ENCODE data around the gene GDPD2.

Gene GDPD2

GRCh38 chrX:70455366-70456202 is 32.5 kb downstream of the GDPD2 start:
- no peaks in the 10 kb centered on the region for H3K9me3 ChIP-seq (replicated peaks; ENCODE audit: low read length)
- no peak overlapping the region for H3K4me3 ChIP-seq (ENCODE audit: low read length)
- H3K4me2 ChIP-seq (ENCODE audit: low read length) = peak overlapping the region; percentile 75
- no peak overlapping the region for H3K9ac ChIP-seq (ENCODE audit: low read depth, low read length)
- no peaks in the 10 kb centered on the region for H3K27me3 ChIP-seq (ENCODE audit: control insufficient read depth, insufficient read depth, low read length)
- H3K4me1 ChIP-seq (ENCODE audit: control insufficient read depth, insufficient read depth, low read length) = peaks cover 4% of the 10 kb centered on the region
- no peaks in the 10 kb centered on the region for H3K36me3 ChIP-seq (ENCODE audit: insufficient read depth, low read length)

- Histone ChIP-seq H3K36me3 (ENCODE audit: insufficient read depth, low read length) (no peaks in the 10 kb centered on the region), H3K4me2 (ENCODE audit: low read length) (no peak overlapping the region), H3K4me1 (ENCODE audit: control insufficient read depth, insufficient read depth, low read length) (peaks cover 4% of the 10 kb centered on the region), H3K9ac (ENCODE audit: low read depth, low read length) (no peak overlapping the region), H3K9me3 (replicated peaks; ENCODE audit: low read length) (no peaks in the 10 kb centered on the region), H3K27me3 (ENCODE audit: control insufficient read depth, insufficient read depth, low read length) (no peaks in the 10 kb centered on the region), H3K4me3 (ENCODE audit: low read length) (no peak overlapping the region)
Measured at GRCh38 chrX:70456256-70456655, 33.1 kb downstream of the GDPD2 start.

- no peak overlapping the region for H3K9ac ChIP-seq (ENCODE audit: low read depth, low read length)
- no peaks in the 10 kb centered on the region for H3K9me3 ChIP-seq (replicated peaks; ENCODE audit: low read length)
- no peaks in the 10 kb centered on the region for H3K4me1 ChIP-seq (ENCODE audit: control insufficient read depth, insufficient read depth, low read length)
- H3K27me3 ChIP-seq (ENCODE audit: control insufficient read depth, insufficient read depth, low read length) = no peaks in the 10 kb centered on the region
- no peaks in the 10 kb centered on the region for H3K36me3 ChIP-seq (ENCODE audit: insufficient read depth, low read length)
- no peak overlapping the region for H3K4me2 ChIP-seq (ENCODE audit: low read length)
- H3K4me3 ChIP-seq (ENCODE audit: low read length) = no peak overlapping the region
Measured at GRCh38 chrX:70461026-70461425, 37.9 kb downstream of the GDPD2 start.

GRCh38 chrX:70464051-70464450 is 40.9 kb downstream of the GDPD2 start:
- Histone ChIP-seq H3K4me2 (ENCODE audit: low read length) (no peak overlapping the region), H3K36me3 (ENCODE audit: insufficient read depth, low read length) (no peaks in the 10 kb centered on the region), H3K27me3 (ENCODE audit: control insufficient read depth, insufficient read depth, low read length) (no peaks in the 10 kb centered on the region), H3K9me3 (replicated peaks; ENCODE audit: low read length) (no peaks in the 10 kb centered on the region), H3K4me3 (ENCODE audit: low read length) (no peak overlapping the region), H3K4me1 (ENCODE audit: control insufficient read depth, insufficient read depth, low read length) (no peaks in the 10 kb centered on the region), H3K9ac (ENCODE audit: low read depth, low read length) (no peak overlapping the region)

- H3K9me3 ChIP-seq (replicated peaks; ENCODE audit: low read length) = no peaks in the 10 kb centered on the region
Measured at GRCh38 chrX:70466968-70467367, 43.9 kb downstream of the GDPD2 start.

GRCh38 chrX:70468709-70469108 is 45.6 kb downstream of the GDPD2 start:
- no peaks in the 10 kb centered on the region for H3K9me3 ChIP-seq (replicated peaks; ENCODE audit: low read length)

More at GRCh38 chrX:70466968-70467367, 43.9 kb downstream of the GDPD2 start:
- Histone ChIP-seq H3K4me1 (ENCODE audit: control insufficient read depth, insufficient read depth, low read length) (no peaks in the 10 kb centered on the region), H3K4me3 (ENCODE audit: low read length) (no peak overlapping the region), H3K27me3 (ENCODE audit: control insufficient read depth, insufficient read depth, low read length) (no peaks in the 10 kb centered on the region), H3K9ac (ENCODE audit: low read depth, low read length) (no peak overlapping the region), H3K36me3 (ENCODE audit: insufficient read depth, low read length) (no peaks in the 10 kb centered on the region), H3K4me2 (ENCODE audit: low read length) (no peak overlapping the region)

GRCh38 chrX:70470850-70471289 is 47.8 kb downstream of the GDPD2 start:
- Histone ChIP-seq H3K9me3 (replicated peaks; ENCODE audit: low read length) (no peaks in the 10 kb centered on the region), H3K36me3 (ENCODE audit: insufficient read depth, low read length) (no peaks in the 10 kb centered on the region), H3K4me1 (ENCODE audit: control insufficient read depth, insufficient read depth, low read length) (no peaks in the 10 kb centered on the region), H3K27me3 (ENCODE audit: control insufficient read depth, insufficient read depth, low read length) (no peaks in the 10 kb centered on the region), H3K4me2 (ENCODE audit: low read length) (no peak overlapping the region), H3K4me3 (ENCODE audit: low read length) (no peak overlapping the region), H3K9ac (ENCODE audit: low read depth, low read length) (no peak overlapping the region)

More at GRCh38 chrX:70468709-70469108, 45.6 kb downstream of the GDPD2 start:
- Histone ChIP-seq H3K4me3 (ENCODE audit: low read length) (no peak overlapping the region), H3K36me3 (ENCODE audit: insufficient read depth, low read length) (no peaks in the 10 kb centered on the region), H3K27me3 (ENCODE audit: control insufficient read depth, insufficient read depth, low read length) (no peaks in the 10 kb centered on the region), H3K9ac (ENCODE audit: low read depth, low read length) (no peak overlapping the region), H3K4me1 (ENCODE audit: control insufficient read depth, insufficient read depth, low read length) (no peaks in the 10 kb centered on the region), H3K4me2 (ENCODE audit: low read length) (no peak overlapping the region)

GRCh38 chrX:70476166-70476933 is 53.2 kb downstream of the GDPD2 start:
- H3K36me3 ChIP-seq (ENCODE audit: insufficient read depth, low read length) = no peaks in the 10 kb centered on the region
- H3K4me3 ChIP-seq (ENCODE audit: low read length) = no peak overlapping the region
- no peaks in the 10 kb centered on the region for H3K27me3 ChIP-seq (ENCODE audit: control insufficient read depth, insufficient read depth, low read length)
- H3K4me2 ChIP-seq (ENCODE audit: low read length) = no peak overlapping the region
- no peaks in the 10 kb centered on the region for H3K9me3 ChIP-seq (replicated peaks; ENCODE audit: low read length)
- peaks cover 39% of the 10 kb centered on the region for H3K4me1 ChIP-seq (ENCODE audit: control insufficient read depth, insufficient read depth, low read length)
- H3K9ac ChIP-seq (ENCODE audit: low read depth, low read length) = no peak overlapping the region

- peak overlapping the region; percentile 0 for H3K9ac ChIP-seq (ENCODE audit: low read depth, low read length)
Measured at GRCh38 chrX:70476934-70477733, 54.0 kb downstream of the GDPD2 start.

GRCh38 chrX:70477734-70478075 is 54.6 kb downstream of the GDPD2 start:
- H3K9me3 ChIP-seq (replicated peaks; ENCODE audit: low read length) = no peaks in the 10 kb centered on the region
- H3K36me3 ChIP-seq (ENCODE audit: insufficient read depth, low read length) = no peaks in the 10 kb centered on the region
- no peak overlapping the region for H3K9ac ChIP-seq (ENCODE audit: low read depth, low read length)
- peak overlapping the region; percentile 46 for H3K4me2 ChIP-seq (ENCODE audit: low read length)
- peaks cover 39% of the 10 kb centered on the region for H3K4me1 ChIP-seq (ENCODE audit: control insufficient read depth, insufficient read depth, low read length)
- H3K4me3 ChIP-seq (ENCODE audit: low read length) = peak overlapping the region; percentile 7
- H3K27me3 ChIP-seq (ENCODE audit: control insufficient read depth, insufficient read depth, low read length) = no peaks in the 10 kb centered on the region

More at GRCh38 chrX:70476934-70477733, 54.0 kb downstream of the GDPD2 start:
- peak overlapping the region; percentile 7 for H3K4me3 ChIP-seq (ENCODE audit: low read length)
- H3K4me2 ChIP-seq (ENCODE audit: low read length) = peak overlapping the region; percentile 46
- H3K36me3 ChIP-seq (ENCODE audit: insufficient read depth, low read length) = no peaks in the 10 kb centered on the region
- peaks cover 39% of the 10 kb centered on the region for H3K4me1 ChIP-seq (ENCODE audit: control insufficient read depth, insufficient read depth, low read length)
- no peaks in the 10 kb centered on the region for H3K9me3 ChIP-seq (replicated peaks; ENCODE audit: low read length)
- no peaks in the 10 kb centered on the region for H3K27me3 ChIP-seq (ENCODE audit: control insufficient read depth, insufficient read depth, low read length)
